G401.6 (cell line): ENCODE results near the gene RSRP1.
A peak's percentile ranks its signal among the peaks of the same experiment; 100 is the strongest.

Experiments used
- FAIRE-seq: peaks from 2 replicates; lab custom pipeline; 2012; peaks lifted over from hg19 to GRCh38; lab: Jason Lieb, UNC

The RSRP1 gene

DNA sequence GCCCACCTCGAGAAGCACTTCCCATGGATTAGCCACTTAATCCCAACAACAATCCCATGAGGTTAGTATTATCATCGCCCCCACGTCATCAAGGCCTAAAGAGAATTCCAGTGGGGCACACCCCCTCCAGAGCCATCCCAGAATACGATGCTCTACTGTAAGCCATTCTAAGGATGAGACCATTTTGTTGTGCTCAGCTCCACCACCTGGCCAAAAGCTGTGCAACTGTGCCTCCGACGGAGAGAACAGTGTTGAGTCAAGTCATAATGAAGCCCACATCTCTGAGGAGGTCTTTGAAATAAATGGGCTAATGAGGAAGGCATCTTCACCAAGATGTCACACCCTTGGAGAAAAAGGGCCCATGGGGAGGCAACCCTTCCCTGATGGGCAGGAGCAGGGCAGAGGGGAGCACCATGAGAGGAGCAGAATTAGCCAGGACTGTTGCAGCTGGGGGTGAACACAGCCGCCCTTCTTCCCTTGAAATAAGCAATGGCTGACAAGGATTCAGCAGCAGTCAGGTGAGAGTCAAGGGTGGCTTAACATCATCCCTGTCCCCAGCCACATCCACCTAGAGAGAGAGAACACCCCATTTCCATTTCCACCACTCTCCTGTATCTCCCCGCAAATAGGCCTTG is 29.5 kb downstream of the RSRP1 start:
- no peak for FAIRE-seq

DNA sequence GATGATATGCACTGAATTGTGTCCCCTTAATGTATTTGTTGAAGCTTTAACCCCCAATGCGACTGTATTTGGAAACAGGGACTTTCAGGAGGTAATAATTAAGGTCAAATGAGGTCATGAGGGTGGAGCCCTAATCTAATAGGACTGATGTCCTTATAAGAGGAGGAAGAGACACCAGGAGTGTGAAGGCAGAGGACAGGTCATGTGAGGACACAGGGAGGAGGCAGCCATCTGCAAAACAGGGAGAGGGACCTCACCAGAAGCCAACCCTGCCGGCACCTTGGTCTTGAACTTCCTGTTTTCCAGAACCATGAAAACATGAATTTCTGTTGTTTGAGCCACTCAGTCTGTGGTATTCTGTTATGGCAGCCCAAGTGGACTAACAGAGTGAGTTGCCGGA is 30.2 kb downstream of the RSRP1 start:
- no peak for FAIRE-seq

DNA sequence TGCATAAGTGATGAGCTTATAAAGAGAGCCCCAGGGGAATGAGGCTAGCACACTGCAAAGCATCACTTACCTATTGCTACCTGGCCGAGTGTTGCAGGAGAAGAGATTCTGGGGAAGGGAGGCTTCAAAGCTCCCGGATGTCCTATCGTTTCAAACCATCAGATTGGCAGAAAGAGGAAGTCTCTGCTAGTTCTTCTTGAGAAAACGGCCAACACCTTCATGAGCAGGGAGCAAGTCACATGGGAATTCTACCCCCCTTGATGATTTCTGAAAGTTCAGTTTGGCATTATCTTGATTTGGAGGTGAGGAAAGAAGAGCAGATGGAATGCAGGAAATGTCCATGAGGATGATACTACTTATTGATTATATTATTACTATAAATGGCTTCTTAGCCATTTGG is 31.1 kb downstream of the RSRP1 start:
- FAIRE-seq, result no peak

DNA sequence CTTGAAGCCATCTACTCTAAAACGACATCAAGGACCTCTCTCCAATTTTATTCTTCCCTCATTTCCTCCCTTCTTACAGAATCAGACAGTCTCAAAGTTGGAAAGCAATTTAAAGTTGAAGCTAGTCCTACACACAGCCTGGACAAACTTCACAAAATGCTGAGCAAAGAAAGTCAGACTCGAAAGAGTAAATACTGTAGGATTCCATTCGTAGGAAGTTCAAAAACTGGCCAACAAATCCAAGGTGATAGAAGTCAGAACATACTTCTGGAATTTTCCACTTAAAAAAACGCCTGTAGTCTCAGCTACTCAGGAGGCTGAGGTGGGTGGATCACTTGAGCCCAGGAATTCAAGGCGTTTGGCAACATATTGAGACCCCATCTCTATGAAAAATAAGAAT is 34.5 kb downstream of the RSRP1 start:
- FAIRE-seq, result no peak

DNA sequence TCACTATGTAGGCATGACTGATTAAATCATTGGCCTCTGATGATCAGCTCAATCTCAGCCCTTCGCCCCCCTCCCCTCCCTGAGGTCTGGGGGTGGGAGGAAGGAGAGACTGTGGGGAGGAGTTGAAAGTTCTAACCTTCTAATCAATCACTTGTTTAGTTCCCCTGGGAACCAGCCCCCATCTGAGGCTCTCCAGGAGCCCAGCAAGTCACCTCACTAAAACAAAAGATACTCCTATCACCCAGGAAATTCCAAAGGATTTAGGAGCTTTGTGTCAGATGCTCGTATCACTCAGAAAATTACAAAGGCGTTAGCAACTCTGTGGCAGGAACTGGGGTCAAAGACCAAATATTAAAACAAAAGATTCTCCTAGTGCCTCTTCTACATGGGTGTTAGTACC is 36.5 kb downstream of the RSRP1 start:
- FAIRE-seq, result no peak

DNA sequence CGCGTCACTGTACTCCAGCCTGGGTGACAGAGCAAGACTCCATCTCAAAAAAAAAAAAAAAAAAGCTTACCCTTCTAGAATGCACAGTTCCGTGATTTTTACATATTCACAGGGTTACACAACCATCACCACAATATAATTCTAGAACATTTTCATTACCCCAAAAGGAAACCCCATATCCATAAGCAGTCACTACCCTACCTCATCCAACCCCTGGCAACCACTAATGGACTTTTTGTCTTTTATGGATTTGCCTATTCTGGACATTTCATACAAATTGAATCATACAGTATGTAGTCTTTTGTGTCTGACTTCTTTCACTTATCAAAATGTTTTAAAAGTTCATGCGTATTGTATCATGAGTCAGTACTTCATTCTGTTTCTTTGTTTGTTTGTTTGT is 37.7 kb downstream of the RSRP1 start:
- FAIRE-seq, result no peak

DNA sequence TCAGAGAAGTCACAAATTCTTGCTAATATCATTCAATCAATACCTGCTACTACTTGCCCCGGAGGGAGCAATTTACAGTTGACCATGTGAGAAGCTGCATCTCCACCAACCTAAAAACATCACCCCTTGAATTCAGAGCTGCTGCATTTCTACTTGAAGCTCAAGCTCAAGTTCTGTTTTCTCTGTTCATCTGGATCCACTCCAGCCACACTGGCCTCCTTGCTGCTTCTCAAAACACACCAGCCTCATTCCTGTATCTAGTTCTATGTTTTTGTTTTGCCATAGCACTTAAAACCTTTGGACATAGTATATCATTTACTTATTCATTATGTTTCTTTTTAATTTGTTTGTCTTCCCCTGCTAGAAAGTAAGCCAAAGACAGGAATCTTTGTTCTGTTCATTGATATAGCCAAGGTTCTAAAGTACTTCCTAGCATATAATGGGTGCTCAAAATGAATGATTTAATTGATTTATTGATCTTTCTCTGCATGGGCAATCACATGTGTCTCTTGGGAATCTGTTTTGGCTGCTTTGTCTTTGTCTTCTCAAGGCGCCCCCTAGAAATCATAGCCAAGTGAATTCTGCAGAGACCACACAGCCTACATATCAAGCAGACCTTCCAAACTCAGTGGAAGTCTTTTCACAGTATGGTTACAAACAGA is 38.6 kb downstream of the RSRP1 start:
- no peak for FAIRE-seq

DNA sequence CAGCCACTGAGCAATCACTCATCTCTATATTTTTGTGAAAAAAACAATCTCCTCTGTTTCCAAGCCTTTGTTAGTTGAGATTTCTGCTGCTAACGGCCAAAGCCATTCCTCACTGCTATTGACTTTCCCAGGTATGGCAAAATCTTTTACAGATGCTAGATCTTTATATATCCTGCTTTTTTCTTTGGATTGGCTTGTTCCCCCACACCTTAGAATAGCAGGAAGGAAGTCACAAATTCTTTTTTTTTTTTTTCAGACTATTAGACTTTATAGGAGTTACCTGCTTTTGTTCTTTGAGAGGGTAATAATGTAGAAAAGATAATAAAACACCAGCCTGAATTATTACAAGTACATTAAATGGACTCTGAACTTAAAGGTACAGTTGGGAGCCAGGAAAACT is 39.2 kb downstream of the RSRP1 start:
- FAIRE-seq, result no peak

DNA sequence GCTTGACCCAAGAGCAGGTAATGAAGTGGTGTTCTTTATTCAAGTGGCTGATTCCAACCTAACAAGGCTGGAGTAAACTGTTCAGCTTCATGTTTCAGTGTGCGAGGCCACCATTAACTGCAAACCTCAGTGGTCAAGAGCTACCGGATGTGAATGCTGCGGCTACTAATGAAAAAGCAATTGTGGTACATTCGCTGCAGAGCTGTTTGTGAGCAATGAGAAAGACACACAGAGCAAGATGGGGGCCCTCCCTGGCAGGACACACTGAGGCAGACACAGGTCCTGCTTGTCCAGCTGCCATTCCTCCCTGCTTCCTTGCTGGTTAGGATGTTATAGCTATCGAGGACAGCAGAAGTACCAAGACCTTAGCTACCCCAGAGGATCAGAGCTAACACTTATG is 41.1 kb downstream of the RSRP1 start:
- FAIRE-seq, result no peak

DNA sequence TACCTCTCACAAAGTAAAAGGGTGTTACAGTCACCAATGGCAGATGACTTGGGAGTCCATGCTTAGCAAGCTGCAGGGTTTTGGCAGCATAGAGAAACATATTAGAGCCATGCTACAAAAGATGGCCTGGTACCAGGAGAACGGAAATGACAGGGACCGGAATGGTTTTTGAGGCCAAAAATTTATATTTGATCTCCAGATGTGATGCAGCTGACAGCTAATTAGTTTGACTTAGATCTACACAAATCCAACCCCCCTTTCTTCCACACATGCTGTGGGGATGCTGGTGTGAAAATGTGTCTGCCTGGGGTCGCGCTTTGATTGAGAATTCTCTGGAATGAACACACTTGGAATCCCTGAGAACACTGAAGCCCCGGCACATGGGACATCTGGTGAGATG is 41.5 kb downstream of the RSRP1 start:
- no peak for FAIRE-seq

DNA sequence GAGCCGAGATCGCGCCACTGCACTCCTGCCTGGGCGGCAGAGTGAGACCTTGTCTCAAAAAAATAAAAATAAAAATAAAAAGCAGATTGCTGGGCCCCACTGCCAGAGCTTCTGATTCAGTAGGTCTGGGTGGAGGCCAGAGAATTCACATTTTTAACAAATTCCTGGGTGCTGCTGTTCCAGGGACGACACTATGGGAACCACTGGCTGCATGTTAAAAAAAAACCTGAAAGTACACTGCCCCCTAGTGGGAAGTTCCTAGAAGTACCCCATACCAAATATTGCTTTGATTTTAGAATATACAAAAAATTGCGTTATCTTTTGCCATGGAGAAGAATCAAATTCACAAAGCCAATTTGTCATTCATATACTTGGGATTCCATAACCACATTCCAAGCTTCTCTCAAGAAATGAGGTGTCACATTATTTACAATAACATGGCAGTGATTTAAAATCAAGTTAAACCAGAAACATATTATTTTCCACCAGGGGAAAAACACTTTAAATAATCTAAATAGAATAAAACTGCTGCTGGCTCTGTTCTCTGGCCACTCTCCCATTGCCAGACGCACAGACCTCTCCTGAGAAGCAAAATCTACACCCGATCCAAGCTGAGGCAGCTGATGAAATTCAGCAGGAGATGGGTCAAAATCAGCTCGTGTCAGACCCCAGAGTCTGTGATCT is 42.3 kb downstream of the RSRP1 start:
- FAIRE-seq, result peak; percentile 77

DNA sequence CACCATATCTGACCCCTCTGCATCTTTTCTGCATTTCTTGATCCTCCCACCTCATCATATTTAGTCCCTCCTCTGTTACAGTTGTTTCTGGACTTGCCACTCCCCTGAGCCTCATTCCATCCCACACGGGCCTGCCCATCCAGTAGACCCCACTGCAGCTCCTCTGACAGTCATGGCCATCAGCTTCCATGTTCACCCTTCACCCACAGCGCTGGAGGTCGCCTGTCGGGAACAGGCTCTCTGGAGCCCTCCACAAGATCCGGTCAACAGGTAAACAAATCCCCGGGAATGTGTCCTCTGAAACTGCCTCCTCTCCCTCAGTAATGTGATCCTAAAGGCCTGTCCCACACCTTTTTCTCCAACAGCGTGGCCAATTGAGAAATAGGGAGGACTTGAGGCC is 46.2 kb downstream of the RSRP1 start:
- no peak for FAIRE-seq

DNA sequence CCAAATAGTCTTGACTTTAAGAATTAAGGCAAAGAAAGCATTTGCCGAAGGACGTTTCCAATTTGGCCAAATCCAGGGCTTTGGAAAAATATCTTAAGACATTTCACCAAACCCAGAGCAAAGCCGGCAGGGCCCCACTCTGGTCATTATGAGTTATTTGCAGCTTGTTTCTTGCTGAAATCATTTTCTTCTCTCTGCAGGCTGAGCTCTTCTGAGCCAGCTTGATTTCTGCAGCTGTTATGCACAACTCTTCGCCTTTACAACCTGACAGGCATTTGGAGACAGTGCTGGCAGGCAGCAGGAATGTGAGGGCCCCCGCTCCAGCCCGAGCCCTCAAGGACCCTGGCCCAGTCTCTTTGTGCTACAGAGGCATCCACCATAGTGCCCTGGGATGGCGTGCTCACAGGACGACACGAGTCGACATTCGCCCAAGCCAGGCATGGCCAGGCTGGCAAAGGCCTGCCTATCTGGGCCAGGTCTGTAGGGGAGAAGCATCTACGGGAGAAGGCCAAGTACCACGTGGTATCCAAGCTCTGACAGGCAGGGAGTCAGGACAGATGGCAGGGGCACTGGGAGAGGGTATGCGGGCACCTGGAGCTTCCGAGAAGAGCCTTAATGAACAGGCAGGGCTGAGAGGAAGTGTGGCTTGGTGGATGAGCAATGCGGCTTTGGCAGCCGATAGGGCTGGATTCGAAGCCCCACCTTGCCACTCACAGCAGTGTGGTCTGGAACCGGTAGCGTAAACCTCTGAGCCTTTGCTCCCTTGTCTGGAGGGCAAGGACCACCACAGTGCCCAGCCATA is 47.2 kb downstream of the RSRP1 start:
- FAIRE-seq, result no peak

DNA sequence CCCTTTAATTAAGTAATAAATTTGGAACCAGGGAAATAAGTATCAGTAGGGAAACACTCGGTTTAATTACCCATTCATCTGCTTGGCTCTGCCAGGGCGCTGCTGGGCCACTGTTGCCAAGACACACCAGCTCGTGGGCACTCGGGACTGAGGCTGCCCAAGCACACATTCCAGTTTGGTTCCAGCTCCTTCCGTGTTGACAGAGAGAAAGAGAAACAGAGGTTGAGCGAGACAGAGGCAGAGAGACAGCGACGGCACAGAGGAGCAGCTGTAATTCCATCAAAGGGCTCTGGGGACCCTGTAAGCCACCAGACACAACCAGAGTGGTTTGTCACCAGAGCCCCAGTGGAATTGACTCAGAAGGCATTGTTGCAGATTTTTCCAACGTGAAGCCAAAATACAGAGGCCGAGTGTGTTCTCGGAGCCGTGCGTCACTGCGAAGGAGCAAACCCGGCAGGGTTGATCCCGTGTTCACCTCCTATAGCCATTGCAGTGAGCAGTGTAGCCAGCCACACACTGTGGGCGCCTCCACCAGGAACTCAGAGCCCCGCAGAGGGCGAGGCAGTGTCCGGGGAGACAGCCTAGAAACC is 48.5 kb downstream of the RSRP1 start:
- FAIRE-seq, result no peak

DNA sequence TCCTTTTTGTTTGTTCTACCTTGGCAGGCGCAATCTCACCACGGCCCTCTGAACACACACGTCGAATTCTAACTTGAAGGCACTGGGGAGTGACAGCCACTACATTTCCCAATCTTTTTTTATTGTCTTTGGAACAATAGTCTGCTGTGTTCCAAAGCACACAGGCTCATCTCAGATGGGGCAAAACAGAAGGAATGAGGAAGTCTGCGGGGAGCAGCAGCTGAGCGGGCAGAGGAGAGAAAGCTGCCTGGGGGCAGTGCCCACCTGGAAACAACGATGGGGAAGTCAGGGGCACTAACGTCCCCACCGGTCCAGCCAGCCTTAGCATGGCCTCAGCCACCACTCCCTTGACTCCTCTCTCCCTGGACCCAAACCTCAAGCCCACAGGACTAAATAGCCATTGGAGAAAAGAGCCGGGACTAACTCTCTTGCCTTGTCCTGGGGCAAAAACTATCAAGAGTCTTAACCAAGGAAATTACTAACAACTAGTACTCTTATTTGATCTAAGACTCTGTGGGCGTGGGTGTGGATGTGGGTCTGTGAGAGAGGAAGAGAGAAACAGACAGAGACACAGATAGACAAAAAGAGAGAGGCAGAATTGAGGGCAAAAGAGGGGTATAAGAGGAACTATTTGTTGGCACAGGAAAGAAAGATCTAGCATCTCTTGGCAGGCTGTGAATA is 49.1 kb downstream of the RSRP1 start:
- no peak for FAIRE-seq

DNA sequence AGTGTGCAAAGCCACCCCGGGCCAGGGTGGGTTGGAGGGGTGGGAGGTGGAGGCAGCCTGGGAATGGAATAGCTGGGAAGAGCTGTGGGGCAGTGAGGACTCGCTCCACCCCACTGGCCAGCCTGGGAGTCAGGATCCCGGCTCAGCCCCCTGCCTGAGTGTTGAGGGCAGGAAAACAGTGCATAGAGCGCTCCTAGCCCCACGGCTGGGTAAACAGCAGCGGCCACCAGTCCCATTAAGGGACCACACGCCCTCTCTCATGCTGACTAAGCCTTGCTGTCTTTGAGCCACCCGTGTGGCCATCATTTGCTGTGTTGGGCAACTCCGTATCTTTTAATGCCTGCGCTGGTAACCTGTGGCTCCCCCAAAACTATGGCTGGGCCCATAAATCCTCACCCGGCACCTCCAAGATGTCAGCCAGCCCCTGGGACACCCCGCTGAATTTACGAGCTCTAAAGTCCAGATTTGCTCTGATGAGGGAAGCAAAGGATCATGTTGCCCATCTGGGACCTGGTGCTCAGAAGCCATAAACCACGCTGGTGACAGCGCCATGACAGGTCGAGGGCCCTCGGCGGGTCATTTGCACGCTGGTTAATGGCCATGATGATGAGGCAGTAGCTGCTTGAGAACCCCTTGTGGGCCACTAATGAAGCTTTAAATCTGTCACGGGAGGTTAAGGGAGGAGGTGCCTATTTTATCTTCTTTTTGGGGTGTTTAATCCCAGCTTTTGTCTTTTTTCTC is 49.8 kb downstream of the RSRP1 start:
- no peak for FAIRE-seq

DNA sequence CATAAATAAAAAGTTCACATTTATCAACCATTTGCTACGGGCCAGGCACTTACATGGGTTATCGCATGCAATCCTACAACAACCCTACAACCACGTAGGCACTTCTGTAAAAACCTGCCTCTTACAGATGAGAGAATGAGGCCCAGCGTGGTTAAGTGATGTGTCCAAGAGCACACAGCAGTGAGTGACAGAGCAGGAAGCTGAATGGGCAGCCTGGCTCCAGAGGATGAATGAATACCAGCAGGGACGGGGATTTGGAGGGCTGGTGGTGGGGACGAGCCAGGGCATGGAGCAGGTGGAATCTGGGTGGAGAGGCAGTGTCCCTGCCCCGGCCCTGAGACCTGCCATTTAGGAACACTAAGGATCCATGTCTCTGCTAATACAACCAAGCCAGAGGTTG is 50.4 kb downstream of the RSRP1 start:
- no peak for FAIRE-seq

DNA sequence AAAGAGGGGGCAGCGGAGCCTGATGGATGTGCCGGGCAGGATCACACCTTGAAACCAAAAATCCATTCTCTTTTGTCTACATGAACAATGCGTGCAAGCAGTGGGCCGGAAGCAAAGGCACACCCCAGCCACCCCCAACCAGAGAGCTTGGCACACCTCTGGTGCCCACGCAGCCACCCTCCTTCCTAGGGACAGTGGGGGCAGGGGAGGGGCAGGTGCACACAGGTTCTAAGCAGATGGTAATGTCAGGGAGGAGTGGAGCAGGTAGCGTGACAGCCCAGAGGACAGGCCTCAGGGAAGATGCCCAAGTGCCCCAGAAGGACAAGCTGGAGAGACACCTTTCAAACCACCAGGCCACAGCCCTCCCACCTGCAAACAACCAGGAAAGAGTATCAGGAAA is 51.4 kb downstream of the RSRP1 start:
- FAIRE-seq, result no peak

DNA sequence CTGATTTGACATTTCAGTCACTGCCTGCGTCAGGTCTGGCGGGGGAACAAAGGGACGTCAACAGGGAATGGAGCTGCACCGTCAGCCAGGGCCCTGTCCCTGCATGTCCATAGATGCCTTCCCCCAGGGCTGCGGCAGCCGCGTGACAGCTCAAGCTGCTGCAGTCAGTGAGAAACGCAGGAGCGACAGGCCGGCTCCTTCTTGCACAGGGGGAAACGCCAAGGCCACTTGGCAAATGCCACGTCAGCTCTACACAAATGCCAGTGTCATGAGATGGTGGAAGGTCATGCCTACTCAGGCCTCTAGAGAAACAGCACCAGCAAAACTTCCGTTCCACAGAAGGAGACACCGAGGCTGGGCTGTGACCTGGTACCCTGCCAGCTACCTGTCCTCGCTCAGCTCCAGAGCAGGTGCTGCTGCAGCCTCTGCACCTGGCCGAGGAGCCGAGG is 52.7 kb downstream of the RSRP1 start:
- no peak for FAIRE-seq

DNA sequence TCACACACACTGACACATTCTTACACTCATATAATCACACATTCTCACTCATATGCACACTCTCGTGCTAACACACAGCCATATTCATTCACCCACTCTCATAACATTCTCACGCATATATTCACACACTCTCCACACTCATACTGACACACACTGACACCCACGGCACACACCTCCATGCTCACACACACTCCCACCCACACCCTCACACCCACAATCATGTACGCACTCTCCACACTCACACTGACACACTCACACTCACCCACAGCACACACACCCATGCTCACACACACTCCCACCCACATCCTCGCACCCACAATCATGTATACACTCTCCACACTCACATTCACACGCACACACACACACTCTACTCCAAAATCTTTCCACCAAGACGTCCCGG is 53.2 kb downstream of the RSRP1 start:
- no peak for FAIRE-seq

DNA sequence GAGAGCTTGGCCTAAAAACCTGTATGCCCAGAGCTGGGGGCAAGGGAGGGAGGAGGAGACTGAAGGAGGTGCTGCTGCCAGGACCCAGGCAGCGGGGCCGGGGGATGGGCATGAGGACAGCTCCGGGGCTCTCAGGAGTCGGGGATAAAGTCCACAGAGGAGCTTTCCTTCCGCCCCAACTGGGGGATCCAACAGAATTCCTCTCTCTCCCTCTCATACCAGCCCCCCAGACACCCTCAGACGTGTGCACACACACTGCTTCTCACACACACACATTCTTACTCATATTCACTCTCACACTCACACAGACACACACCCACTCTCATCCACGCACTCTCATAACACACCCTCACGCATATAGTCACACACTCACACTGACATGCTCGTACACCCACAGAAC is 54.0 kb downstream of the RSRP1 start:
- FAIRE-seq, result no peak
